Measurements from ENCODE around the gene SRC.
A peak's percentile ranks its signal among the peaks of the same experiment; 100 is the strongest.

SRC gene

GRCh38 chr20:37345339-37346235 lies at the start of gene SRC:
Gene SRC, plus strand, starts transcription at chr20:37346140. Its CDS starts 38,014 bp downstream, at chr20:37384154.
- no peak for TF ChIP-seq CTCF (IDR thresholded peaks at IDR 0.05)
- Histone ChIP-seq H3K9me3 (no peaks in the 10 kb centered on the region), H3K4me3 (ENCODE audit: low read depth in 1 of 2, low read length in 1 of 2) (peak within 1 kb of the TSS; percentile 35 to 62), H3K27ac (no peak within 1 kb of the TSS), H3K27me3 (peaks cover 74% of the 10 kb centered on the region), H3K36me3 (no peaks in the 10 kb centered on the region), H3K4me1 (ENCODE audit: control insufficient read depth in 1 of 2, insufficient read depth in 1 of 2, low read depth in 1 of 2, low read length in 1 of 2) (peaks cover 3 to 12% of the 10 kb centered on the region in 2 experiments)

DNA sequence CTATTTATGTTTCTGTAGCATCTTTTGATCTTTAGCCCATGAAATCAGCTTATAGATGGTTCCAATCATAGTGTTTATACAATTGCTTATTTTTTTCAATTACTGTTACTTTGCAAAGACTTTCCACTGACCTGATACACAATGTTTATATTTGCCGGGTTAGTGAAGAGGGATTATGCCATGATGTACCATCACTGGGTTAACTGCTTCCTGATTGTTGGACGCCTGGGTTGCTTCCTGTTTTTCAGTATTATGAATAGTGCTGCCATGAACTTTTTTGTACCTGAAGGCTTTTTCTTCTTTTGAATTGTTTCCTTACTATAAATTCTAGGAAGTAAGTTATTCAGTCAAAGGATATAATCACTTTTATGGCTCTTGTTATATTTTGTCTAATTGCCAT lies 49.6 kb upstream of the SRC start:
- H3K27me3 ChIP-seq: no peaks in the 10 kb centered on the region
- TF ChIP-seq CTCF (IDR thresholded peaks at IDR 0.05): no peak
- no peak overlapping the region for H3K27ac ChIP-seq
- peaks cover 36 to 40% of the 10 kb centered on the region in 2 experiments for H3K4me1 ChIP-seq (ENCODE audit: control insufficient read depth in 1 of 2, insufficient read depth in 1 of 2, low read depth in 1 of 2, low read length in 1 of 2)
- no peaks in the 10 kb centered on the region for H3K9me3 ChIP-seq
- H3K4me3 ChIP-seq (ENCODE audit: low read depth in 1 of 2, low read length in 1 of 2): no peak overlapping the region
- H3K36me3 ChIP-seq: peaks cover 23% of the 10 kb centered on the region

DNA sequence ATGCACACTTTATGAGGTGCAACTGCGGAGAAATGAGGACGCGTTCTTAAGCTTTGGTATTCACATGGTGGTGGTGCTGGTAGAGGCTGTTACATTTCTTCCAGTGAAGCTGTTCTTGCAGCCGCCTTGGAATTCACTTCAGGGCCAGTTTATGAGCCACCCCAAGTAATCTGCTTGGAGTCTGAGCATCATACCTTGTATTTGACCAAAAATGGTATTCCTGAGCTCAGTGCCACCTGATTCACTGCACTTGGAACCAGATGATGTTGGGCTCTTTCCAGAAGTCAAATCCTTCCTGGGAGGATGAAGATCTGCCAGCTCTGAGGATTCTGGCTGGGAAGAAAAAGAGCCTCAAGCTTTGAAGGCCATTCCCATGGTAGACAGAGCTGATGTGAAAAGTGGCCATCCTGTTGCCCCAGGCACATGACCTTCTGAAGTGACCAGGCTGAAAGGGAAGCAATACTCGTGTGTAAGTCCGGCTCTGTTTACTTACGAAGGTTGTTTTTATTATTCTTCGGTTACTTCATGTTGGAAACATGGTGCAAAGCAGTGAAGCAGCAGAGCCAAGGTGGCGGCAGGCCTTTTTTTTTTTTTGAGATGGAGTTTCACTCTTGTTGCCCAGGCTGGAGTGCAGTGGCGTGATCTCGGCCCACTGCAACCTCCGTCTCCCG lies 48.7 kb upstream of the SRC start:
- no peak overlapping the region for H3K4me3 ChIP-seq (ENCODE audit: low read depth in 1 of 2, low read length in 1 of 2)
- H3K9me3 ChIP-seq: no peaks in the 10 kb centered on the region
- peak overlapping the region; percentile 30 for H3K27ac ChIP-seq
- no peaks in the 10 kb centered on the region for H3K27me3 ChIP-seq
- peaks cover 32% of the 10 kb centered on the region for H3K36me3 ChIP-seq
- H3K4me1 ChIP-seq (ENCODE audit: control insufficient read depth in 1 of 2, insufficient read depth in 1 of 2, low read depth in 1 of 2, low read length in 1 of 2): peaks cover 36 to 39% of the 10 kb centered on the region in 2 experiments
- no peak for TF ChIP-seq CTCF (IDR thresholded peaks at IDR 0.05)

- Histone ChIP-seq H3K9me3 (no peaks in the 10 kb centered on the region), H3K27me3 (no peaks in the 10 kb centered on the region), H3K4me3 (ENCODE audit: low read depth in 1 of 2, low read length in 1 of 2) (no peak overlapping the region), H3K4me1 (ENCODE audit: control insufficient read depth in 1 of 2, insufficient read depth in 1 of 2, low read depth in 1 of 2, low read length in 1 of 2) (peaks cover 36% of the 10 kb centered on the region in 2 experiments), H3K27ac (no peak overlapping the region), H3K36me3 (peaks cover 41% of the 10 kb centered on the region)
- TF ChIP-seq CTCF (IDR thresholded peaks at IDR 0.05): no peak
These were observed 47.6 kb upstream of the SRC start for GRCh38 chr20:37298190-37298939.

DNA sequence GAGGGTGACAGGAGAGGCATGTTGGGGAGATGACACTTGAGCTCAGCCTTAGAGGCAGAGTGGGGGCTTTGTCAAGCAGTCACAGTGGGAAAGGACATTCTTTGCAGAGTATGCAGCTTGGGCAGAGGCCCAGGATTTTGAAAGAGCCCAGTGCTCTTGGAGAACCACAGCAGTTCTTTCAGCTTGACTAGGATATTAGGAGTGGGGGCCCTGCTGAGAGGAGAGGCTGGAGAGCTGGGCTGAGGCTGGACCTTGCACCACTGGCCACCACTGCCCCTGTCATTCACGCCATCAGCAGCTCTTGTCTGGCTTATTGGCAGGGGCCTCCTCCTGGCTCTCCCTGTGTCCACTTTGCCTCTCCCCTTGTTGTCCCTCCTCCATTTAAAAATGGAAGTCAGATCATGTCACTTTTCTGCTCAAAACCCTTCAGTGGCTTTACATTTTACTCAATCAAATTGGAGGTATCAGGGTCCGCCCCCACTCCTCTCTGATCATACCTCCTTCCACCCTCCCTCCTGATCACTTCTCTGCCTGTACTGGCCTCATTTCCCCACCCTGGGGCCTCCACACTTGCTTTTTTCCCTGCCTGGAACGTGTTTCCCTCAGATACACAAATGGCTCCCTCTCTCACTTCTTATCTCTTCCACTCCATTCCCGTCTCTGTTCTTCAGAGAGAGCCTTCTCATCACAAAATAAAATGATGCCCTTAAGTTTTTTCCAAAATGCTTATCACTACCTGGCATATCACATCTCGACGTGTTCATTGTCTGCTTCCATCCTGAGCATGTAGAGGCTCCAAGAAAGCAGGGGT lies 46.0 kb upstream of the SRC start:
- peaks cover 53% of the 10 kb centered on the region for H3K36me3 ChIP-seq
- H3K27ac ChIP-seq: no peak overlapping the region
- TF ChIP-seq CTCF (IDR thresholded peaks at IDR 0.05): no peak

More for the DNA sequence above, 46.0 kb upstream of the SRC start:
- Histone ChIP-seq H3K27me3 (no peaks in the 10 kb centered on the region), H3K4me1 (ENCODE audit: control insufficient read depth in 1 of 2, insufficient read depth in 1 of 2, low read depth in 1 of 2, low read length in 1 of 2) (peaks cover 20 to 21% of the 10 kb centered on the region in 2 experiments), H3K4me3 (ENCODE audit: low read depth in 1 of 2, low read length in 1 of 2) (no peak overlapping the region), H3K9me3 (no peaks in the 10 kb centered on the region)
